Measurements from ENCODE around the gene IFI27L1.

The IFI27L1 gene

DNA sequence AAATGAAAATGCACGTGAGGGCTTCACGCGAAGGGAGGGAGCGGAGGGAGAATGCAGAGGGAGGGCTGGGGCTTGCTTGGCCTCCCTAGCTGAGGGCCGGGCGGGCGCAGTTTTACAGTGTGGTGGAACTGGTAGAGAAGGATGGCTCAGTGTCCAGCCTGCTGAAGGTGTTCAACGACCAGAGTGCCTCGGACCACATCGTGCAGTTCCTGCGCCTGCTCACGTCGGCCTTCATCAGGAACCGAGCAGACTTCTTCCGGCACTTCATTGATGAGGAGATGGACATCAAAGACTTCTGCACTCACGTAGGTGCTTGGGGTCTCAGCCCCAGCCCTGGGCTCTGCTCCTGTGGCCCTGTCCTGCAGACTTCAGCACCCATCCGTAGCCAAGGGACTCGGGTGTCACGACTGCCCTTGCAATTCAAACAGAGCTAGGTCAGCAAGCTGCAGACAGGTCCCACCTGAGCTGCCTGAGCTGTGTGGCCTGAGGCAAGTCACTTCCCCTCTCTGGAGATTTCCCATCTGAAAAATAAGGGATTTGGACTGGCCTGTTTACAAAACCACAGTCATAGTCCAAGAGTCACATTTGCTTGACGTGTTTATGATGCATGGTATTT, 36.5 kb upstream of the IFI27L1 start:
- Mint-ChIP-seq H3K27me3 (no peaks in the 10 kb centered on the region), H3K27ac (no peak overlapping the region), H3K4me1 (no peaks in the 10 kb centered on the region), H3K4me3 (no peak overlapping the region), H3K9me3 (no peaks in the 10 kb centered on the region)
- no peak for DNase-seq
- no peak for ATAC-seq

DNA sequence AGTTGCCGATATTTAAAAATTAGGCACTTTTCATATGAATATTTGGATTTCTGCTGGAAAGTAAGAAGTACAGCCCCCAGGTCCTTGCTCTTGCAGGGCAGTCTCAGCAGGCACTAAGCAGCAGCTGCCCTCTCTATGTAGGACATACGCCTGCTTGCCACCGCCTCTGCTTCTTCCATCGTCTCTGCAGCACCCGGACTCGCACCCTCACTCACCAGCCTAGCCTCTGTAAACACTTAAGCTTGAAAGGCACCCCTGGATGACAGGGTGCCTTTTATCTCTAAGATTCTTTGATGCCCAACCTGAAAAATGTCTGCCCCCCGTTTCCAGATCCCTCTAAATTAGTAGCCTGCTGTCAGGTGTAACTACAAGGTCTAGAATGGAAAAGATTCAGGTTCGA, 36.0 kb upstream of the IFI27L1 start:
- Mint-ChIP-seq H3K4me1 (no peaks in the 10 kb centered on the region), H3K27me3 (no peaks in the 10 kb centered on the region), H3K27ac (no peak overlapping the region), H3K4me3 (no peak overlapping the region), H3K9me3 (no peaks in the 10 kb centered on the region)
- DNase-seq (no peak), ATAC-seq (no peak)

DNA sequence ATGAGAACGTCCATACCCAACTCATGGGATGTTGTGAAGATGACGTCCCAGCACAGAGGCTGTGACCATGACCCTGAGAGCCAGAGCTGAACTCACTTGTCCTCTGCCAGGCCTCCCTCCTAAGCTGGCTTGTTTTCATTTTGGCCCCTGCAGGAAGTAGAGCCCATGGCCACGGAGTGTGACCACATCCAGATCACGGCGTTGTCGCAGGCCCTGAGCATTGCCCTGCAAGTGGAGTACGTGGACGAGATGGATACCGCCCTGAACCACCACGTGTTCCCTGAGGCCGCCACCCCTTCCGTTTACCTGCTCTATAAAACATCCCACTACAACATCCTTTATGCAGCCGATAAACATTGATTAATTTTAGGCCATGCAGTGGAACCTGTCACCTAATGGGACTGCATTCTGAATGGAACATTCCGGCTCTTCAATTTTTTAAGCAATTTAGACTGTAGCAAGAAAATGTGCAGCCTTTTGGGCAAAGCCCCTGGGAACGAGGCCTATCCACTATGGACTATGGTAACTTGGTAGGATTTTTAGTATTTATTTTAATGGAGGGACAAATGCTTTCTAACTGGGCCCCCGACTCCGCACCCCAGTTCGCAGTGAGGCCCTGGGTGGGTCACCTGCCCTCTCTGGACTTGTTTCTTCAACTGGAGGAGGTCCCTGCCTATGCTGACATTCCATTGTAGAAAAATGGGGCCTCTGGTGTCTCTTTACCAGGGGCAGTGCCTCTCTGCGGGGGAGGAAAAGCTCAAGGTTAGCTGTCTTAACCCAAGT, 35.4 kb upstream of the IFI27L1 start:
- Mint-ChIP-seq H3K9me3 (no peaks in the 10 kb centered on the region), H3K4me3 (no peak overlapping the region), H3K4me1 (no peaks in the 10 kb centered on the region), H3K27me3 (no peaks in the 10 kb centered on the region), H3K27ac (peak overlapping the region in 1 of 2 donors; percentile 48)
- DNase-seq (no peak), ATAC-seq (no peak)

DNA sequence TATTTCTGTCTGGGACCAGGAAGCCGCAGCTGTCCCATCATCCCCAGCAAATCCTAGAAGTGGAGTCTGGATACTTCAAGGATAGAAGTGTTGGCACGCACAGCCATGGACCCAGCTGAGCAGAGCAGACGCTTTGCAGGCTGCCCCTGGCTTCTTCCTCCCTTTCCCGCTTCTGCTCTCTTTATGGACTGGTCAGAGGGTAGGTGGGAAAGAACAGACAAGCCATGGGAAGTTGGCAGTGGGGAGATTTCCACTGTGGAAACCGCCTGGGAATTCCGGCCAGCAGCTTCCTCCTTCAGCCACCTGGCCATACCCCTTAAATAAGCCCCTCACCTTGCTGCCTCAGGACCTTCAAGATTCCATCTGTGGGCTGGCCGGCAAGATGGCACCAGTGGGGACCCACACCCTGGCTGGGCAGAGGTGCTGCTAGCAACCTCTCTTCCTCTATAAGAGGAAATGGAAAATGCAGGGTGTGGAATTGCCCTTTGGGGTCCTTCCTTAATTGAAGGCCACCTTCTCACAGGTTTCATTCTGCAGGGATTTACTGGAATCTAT, 34.3 kb upstream of the IFI27L1 start:
- no peaks in the 10 kb centered on the region for H3K27me3 Mint-ChIP-seq

DNA sequence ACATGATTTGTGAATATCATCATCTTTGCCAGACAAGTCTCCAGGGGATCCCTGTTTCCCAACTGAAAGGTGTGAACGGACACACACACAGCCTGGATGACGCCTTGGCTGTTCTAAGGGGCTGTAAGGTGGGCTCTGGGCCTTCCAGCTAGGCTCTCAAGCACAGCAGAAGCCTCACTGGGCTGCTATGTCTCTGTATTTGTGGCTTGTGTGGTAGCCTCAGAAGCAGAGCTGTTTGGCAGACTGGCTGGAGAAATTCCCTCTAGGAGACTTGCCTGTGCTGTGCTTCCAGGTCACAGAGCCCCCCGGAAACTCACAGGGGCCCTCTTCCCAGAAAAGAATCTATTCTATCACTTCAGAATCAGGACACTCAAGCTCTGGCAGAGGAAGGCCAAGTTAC, 33.5 kb upstream of the IFI27L1 start:
- no peak for DNase-seq
- Mint-ChIP-seq H3K4me3 (no peak overlapping the region), H3K27me3 (no peaks in the 10 kb centered on the region), H3K9me3 (no peaks in the 10 kb centered on the region), H3K4me1 (no peaks in the 10 kb centered on the region), H3K27ac (peak overlapping the region in 1 of 2 donors; percentile 39)
- no peak for ATAC-seq

More for the DNA sequence above, 34.3 kb upstream of the IFI27L1 start:
- no peaks in the 10 kb centered on the region for H3K9me3 Mint-ChIP-seq
- DNase-seq, result no peak
- H3K27ac Mint-ChIP-seq, result no peak overlapping the region
- no peaks in the 10 kb centered on the region for H3K4me1 Mint-ChIP-seq
- H3K4me3 Mint-ChIP-seq, result no peak overlapping the region
- ATAC-seq, result no peak

DNA sequence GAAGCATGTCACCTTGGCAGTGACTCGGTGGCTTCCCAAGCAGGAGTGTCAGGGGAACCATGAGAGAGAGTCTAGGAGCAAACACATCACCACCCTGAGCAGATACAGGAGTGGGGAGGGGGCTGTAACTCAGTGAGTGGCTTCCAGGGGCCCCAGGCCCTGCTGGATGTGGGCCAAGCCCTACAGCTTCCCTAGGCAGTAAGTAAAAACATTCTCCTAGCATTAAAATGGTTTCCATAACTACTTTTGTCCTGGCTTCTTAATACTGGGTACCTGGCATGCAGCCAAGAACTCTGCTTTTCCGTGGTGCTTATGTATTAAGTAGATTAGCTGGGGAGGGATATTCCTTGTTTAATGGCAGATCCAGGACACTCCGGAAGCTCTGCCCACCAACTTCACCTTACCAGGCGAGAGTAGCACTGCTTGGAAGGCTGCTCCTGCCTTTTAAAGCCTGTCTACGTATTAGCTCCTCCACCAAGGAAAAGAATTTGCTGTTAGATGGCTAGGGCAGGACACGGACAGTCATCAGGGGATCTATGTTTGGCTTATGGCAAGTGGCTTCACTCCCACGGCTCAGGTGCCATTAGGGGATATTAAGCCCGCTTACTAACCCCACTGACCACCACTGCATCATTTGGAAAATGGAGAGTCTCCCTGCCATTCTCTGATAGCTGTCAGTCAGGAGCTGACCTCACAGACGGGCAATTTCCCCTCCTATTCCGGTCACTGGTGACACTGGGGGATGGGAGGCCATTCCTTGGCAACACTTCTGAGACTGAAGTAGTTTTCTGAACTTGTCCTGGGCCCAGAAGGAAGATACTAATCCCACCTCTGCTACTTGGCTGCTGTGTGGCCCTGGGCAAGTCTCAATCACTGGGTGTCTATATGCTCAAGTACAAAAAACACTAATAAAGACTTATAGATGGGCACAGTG, 32.2 kb upstream of the IFI27L1 start:
- H3K27ac Mint-ChIP-seq, result no peak overlapping the region
- no peak for ATAC-seq
- no peaks in the 10 kb centered on the region for H3K27me3 Mint-ChIP-seq
- DNase-seq, result no peak
- peaks cover under 1% of the 10 kb centered on the region for H3K4me1 Mint-ChIP-seq
- no peak overlapping the region for H3K4me3 Mint-ChIP-seq
- H3K9me3 Mint-ChIP-seq, result no peaks in the 10 kb centered on the region

DNA sequence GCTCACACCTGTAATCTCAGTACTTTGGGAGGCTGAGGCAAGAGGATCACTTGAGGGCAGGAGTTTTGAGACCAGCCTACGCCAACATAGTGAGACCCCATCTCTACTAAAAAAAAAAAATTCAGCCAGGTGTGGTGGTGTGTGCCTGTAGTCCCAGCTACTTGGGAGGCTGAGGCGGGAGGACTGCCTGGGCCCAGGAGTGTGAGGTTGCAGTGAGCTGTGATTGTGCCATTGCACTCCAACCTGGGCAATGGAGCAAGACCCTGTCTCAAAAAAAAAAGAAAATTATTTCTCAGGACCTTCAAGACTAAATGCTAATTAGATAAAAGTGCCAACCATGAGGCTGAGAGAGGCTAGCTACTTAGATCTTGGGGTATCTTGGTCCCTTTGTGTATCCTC, 31.5 kb upstream of the IFI27L1 start:
- Mint-ChIP-seq H3K4me1 (peaks cover 7% of the 10 kb centered on the region), H3K4me3 (no peak overlapping the region), H3K27me3 (no peaks in the 10 kb centered on the region), H3K9me3 (no peaks in the 10 kb centered on the region), H3K27ac (peak overlapping the region in 1 of 2 donors; percentile 85)
- ATAC-seq (no peak), DNase-seq (no peak)

DNA sequence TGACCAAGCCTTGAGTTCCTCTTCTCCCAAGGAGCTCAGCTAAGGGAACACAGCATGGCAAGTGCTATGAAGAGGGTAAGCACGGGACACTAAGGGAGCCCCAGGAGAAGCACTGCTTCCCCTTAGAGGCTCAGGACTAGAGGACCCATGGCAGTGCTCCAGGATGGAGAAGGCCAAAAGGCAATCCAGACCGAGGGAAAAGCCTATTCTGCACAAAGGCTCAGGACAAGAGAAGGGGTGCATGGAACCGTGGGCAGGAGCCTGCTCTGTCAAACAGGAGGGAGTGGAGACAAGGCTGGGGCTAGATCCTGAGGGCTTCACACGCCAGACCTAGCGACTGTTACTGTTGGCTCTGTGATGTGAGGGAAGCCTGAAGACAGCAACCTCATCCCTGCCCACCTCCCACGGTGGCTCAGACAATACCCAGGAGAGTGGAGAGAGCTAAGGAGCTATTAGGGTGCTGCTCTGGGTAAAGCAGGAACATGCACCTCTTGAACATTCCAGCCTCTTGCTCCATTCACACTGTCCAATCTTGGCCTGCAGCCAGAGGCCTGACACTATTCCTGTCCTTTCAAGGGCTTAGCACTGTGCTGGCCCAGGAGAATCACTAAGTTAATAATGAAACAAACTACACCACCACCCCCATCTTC, 30.8 kb upstream of the IFI27L1 start:
- Mint-ChIP-seq H3K4me1 (peaks cover 7% of the 10 kb centered on the region), H3K27me3 (no peaks in the 10 kb centered on the region), H3K4me3 (no peak overlapping the region), H3K27ac (peak overlapping the region; percentile 47 to 85), H3K9me3 (no peaks in the 10 kb centered on the region)
- DNase-seq, result no peak
- ATAC-seq, result no peak

DNA sequence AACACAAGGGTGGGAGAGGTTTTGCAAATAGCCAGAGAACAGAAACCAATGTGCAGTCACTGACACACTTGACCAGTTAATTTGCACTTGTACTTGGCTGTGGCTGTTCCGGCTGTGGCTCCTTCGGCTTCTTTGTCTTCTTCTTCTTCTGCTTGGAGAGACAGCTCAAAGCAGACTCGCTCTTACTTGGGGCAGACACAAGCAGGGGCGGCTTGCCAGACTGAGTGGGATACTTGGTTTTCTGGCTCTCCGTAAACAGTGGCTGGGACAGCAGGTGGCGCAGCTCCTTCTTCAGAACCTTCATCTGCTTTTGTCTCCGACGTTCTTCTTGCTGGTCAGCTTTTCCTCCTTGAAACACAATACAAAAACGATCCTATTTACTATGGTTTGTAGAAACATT, 30.0 kb upstream of the IFI27L1 start:
- DNase-seq (no peak), ATAC-seq (no peak)
- H3K4me3 Mint-ChIP-seq, result no peak overlapping the region
- peak overlapping the region; percentile 32 to 47 for H3K27ac Mint-ChIP-seq
- H3K9me3 Mint-ChIP-seq, result no peaks in the 10 kb centered on the region
- H3K27me3 Mint-ChIP-seq, result no peaks in the 10 kb centered on the region
- H3K4me1 Mint-ChIP-seq, result peaks cover 9% of the 10 kb centered on the region

DNA sequence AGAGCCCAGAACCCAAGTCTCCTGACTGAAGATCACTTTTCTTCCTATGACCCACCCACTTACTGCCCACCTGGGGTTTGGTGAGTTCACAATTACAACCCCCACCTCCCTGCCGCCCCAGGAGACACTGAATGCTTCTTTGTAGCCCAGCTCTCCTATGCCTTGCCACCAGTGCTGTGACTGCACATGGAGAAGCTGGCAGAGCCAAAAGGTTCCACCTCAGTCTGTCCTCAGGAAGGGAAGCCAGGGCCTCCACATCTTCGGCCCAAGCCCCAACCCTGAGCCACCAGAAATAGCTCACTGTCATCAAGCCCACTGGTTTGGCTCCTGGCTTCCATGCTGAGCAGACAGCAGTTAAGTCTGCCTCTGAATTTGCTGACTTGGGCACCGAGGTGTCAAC, 29.3 kb upstream of the IFI27L1 start:
- Mint-ChIP-seq H3K4me1 (peaks cover 16% of the 10 kb centered on the region), H3K4me3 (no peak overlapping the region), H3K27ac (no peak overlapping the region), H3K9me3 (no peaks in the 10 kb centered on the region), H3K27me3 (no peaks in the 10 kb centered on the region)
- DNase-seq, result no peak
- no peak for ATAC-seq

DNA sequence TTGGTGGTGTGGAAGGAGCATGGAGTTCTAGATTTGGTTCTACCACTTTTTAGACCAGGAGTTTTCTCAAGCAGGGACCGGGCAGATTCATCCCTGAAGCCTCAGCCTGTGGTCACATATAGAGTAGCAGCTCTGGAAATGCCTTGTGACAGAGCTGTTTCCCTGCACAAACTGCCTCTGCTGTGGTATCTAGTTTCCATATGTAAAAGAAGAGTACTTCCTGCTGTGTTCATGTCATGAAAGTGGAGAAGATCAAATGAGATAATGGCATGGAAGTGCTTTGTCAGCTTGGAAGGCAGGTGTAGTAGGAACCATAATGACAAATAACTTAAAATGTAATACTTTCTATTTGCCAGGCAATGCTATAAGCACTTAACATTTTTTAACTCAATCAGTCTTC, 28.9 kb upstream of the IFI27L1 start:
- Mint-ChIP-seq H3K4me1 (peaks cover 20% of the 10 kb centered on the region), H3K27me3 (no peaks in the 10 kb centered on the region), H3K27ac (peak overlapping the region in 1 of 2 donors; percentile 7), H3K9me3 (no peaks in the 10 kb centered on the region), H3K4me3 (no peak overlapping the region)
- ATAC-seq (no peak), DNase-seq (no peak)

DNA sequence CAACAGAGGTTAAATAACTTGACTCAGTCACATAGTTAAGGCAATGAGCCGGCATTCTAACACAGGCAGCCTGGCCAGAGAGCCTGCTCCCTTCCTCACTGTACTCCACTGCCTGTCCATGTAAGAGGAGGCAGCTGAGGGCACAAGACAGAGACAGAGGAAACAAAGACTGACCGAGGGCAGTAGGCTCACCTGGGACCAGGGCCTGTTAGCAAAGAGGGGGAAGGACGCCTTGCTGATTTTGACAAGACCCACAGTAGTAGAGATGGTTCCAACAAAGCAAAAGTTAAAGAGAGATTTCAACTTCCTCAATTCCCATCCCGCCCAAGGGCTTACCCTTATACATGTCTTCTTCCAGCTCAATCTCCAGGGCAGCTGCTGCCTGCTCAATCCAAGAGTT, 28.4 kb upstream of the IFI27L1 start:
- no peaks in the 10 kb centered on the region for H3K9me3 Mint-ChIP-seq
- H3K4me1 Mint-ChIP-seq, result peaks cover 25% of the 10 kb centered on the region
- H3K27me3 Mint-ChIP-seq, result no peaks in the 10 kb centered on the region
- no peak overlapping the region for H3K27ac Mint-ChIP-seq
- no peak overlapping the region for H3K4me3 Mint-ChIP-seq
- DNase-seq (no peak), ATAC-seq (no peak)

DNA sequence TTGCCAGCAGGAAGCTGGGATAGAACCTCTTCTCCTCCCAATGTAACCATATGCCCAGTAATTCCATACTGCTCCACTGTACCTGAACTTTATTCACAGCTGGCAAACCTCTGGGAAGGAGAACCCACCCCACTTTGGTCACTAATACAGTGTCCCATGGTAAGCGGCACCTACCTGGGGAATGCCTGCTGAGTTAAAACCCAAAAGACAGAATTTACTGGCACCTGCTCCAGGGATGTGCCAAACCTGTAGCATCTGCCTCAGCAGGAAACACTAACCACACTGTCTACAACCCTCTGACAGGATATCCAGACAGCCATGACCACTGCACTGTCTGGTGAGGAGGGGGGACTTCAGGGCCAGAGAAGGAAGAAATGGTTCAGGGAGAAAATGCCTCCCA, 26.7 kb upstream of the IFI27L1 start:
- Mint-ChIP-seq H3K9me3 (no peaks in the 10 kb centered on the region), H3K27ac (peak overlapping the region; percentile 62 to 94), H3K4me1 (peaks cover 40% of the 10 kb centered on the region), H3K27me3 (no peaks in the 10 kb centered on the region), H3K4me3 (no peak overlapping the region)
- ATAC-seq (no peak), DNase-seq (no peak)

DNA sequence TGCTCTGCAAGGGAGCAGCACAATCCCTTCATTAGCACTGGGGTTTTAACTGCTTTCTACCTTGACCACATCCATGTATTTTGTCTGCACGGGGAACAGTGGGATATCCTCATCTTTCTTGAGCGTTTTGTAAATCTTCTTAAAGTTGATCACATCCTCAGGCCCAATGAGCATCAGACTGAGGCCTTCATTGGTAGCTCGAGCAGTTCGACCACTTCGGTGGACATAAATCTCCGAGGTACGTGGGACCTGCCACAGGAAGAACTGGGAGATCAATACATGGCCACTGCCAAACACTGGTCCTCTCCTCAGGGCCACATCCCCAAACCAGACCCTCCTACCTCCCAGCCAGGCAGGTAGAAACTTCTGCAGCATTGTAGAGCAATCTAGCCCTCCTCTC, 26.2 kb upstream of the IFI27L1 start:
- H3K9me3 Mint-ChIP-seq, result no peaks in the 10 kb centered on the region
- ATAC-seq (no peak), DNase-seq (no peak)
- H3K27ac Mint-ChIP-seq, result peak overlapping the region; percentile 84 to 95
- H3K4me3 Mint-ChIP-seq, result no peak overlapping the region
- H3K4me1 Mint-ChIP-seq, result peaks cover 41% of the 10 kb centered on the region
- no peaks in the 10 kb centered on the region for H3K27me3 Mint-ChIP-seq

Data from stimulated activated naive CD8-positive, alpha-beta T cell treated with anti-CD3 and anti-CD28 coated beads, Interleukin-15, amount 100 ng/mL, for 72 hours (primary cell).